HG03280 (cell line): ENCODE data around the gene TARBP1.

Experiments used
- ATAC-seq: cut with Tn5 transposase; IDR thresholded peaks from one replicate; pipeline ENCODE4 v1.9.1; 2021; ENCODE audit warnings: mild to moderate bottlenecking, moderate library complexity; ENCODE audit not compliant: unreplicated experiment

TARBP1 gene

GRCh38 chr1:234454926-234455325 lies 24.1 kb downstream of the TARBP1 start:
- ATAC-seq, result no peak

GRCh38 chr1:234452406-234452965 lies 26.5 kb downstream of the TARBP1 start:
- ATAC-seq, result no peak

- ATAC-seq, result no peak
Measured at GRCh38 chr1:234440348-234440747, 38.6 kb downstream of the TARBP1 start.

GRCh38 chr1:234438579-234438978 lies 40.4 kb downstream of the TARBP1 start:
- ATAC-seq, result no peak

- no peak for ATAC-seq
Measured at GRCh38 chr1:234437423-234438171, 41.4 kb downstream of the TARBP1 start.

- ATAC-seq, result no peak
Measured at GRCh38 chr1:234435620-234436019, 43.4 kb downstream of the TARBP1 start.

GRCh38 chr1:234434706-234435105 lies 44.3 kb downstream of the TARBP1 start:
- ATAC-seq, result no peak

GRCh38 chr1:234433563-234434285 lies 45.3 kb downstream of the TARBP1 start:
- ATAC-seq, result no peak

GRCh38 chr1:234431255-234431654 lies 47.7 kb downstream of the TARBP1 start:
- no peak for ATAC-seq

GRCh38 chr1:234430691-234431090 lies 48.3 kb downstream of the TARBP1 start:
- no peak for ATAC-seq

- ATAC-seq, result no peak
Measured at GRCh38 chr1:234429434-234429806, 49.6 kb downstream of the TARBP1 start.

GRCh38 chr1:234427950-234428646 lies 50.9 kb downstream of the TARBP1 start:
- no peak for ATAC-seq

- no peak for ATAC-seq
Measured at GRCh38 chr1:234413990-234414389, 65.0 kb downstream of the TARBP1 start.

- no peak for ATAC-seq
Measured at GRCh38 chr1:234413485-234413884, 65.5 kb downstream of the TARBP1 start.

- no peak for ATAC-seq
Measured at GRCh38 chr1:234412830-234413229, 66.1 kb downstream of the TARBP1 start.

- no peak for ATAC-seq
Measured at GRCh38 chr1:234409328-234409727, 69.7 kb downstream of the TARBP1 start.

- no peak for ATAC-seq
Measured at GRCh38 chr1:234408757-234409156, 70.2 kb downstream of the TARBP1 start.

GRCh38 chr1:234406871-234407270 lies 72.1 kb downstream of the TARBP1 start:
- ATAC-seq, result no peak

- ATAC-seq, result no peak
Measured at GRCh38 chr1:234405676-234406075, 73.3 kb downstream of the TARBP1 start.

- no peak for ATAC-seq
Measured at GRCh38 chr1:234402939-234403338, 76.0 kb downstream of the TARBP1 start.

GRCh38 chr1:234401658-234402057 lies 77.3 kb downstream of the TARBP1 start:
- no peak for ATAC-seq
